Measurements from ENCODE around the gene RLN2.

- TF ChIP-seq, protein P1, sequence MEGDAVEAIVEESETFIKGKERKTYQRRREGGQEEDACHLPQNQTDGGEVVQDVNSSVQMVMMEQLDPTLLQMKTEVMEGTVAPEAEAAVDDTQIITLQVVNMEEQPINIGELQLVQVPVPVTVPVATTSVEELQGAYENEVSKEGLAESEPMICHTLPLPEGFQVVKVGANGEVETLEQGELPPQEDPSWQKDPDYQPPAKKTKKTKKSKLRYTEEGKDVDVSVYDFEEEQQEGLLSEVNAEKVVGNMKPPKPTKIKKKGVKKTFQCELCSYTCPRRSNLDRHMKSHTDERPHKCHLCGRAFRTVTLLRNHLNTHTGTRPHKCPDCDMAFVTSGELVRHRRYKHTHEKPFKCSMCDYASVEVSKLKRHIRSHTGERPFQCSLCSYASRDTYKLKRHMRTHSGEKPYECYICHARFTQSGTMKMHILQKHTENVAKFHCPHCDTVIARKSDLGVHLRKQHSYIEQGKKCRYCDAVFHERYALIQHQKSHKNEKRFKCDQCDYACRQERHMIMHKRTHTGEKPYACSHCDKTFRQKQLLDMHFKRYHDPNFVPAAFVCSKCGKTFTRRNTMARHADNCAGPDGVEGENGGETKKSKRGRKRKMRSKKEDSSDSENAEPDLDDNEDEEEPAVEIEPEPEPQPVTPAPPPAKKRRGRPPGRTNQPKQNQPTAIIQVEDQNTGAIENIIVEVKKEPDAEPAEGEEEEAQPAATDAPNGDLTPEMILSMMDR (IDR thresholded peaks at IDR 0.05) = no peak
- TF ChIP-seq POLR2A (IDR thresholded peaks at IDR 0.05) (no peak), EP300 (IDR thresholded peaks at IDR 0.05) (no peak)
These were observed 16.5 kb upstream of the RLN2 start for GRCh38 chr9:5321058-5321457.
